Transverse colon (tissue), 4 donors: ENCODE data around the gene BAIAP3. TPM values are rescaled to one million over a fixed set of nuclear protein-coding genes. Genes with fewer than 3 reads are reported as not detected.

ENCODE experiments used
- DNase-seq: peaks from one replicate; pipeline ENCODE4 v3.0.0-alpha.2; 2019
- H3K27ac ChIP-seq, 4 donors: fragments of 200-600 bp; sonication (generic); 2 replicates each; pipeline ENCODE4 v1.5.1; 2016 to 2018; ENCODE audit warnings: inconsistent platforms in 4 of 4
- H3K27me3 ChIP-seq: fragments of 200-600 bp; sonication (generic); 2 replicates; pipeline ENCODE4 v1.5.1; 2017; ENCODE audit warnings: inconsistent platforms
- H3K36me3 ChIP-seq, 4 donors: fragments of 200-600 bp; sonication (generic); 2 replicates each; pipeline ENCODE4 v1.5.1; 2017 to 2019; ENCODE audit warnings: inconsistent platforms in 4 of 4
- H3K4me1 ChIP-seq, 4 donors: fragments of 200-600 bp; sonication (generic); 2 replicates each; pipeline ENCODE4 v1.5.1; 2017 to 2020; ENCODE audit warnings: inconsistent platforms in 4 of 4
- H3K4me3 ChIP-seq, 4 donors: fragments of 200-600 bp; sonication (generic); 1 replicate in 1 of 4; 2 replicates in 3 of 4; pipeline versions ENCODE4 v1.5.1 to v1.6.1; 2017 to 2019; ENCODE audit warnings: inconsistent platforms in 4 of 4
- H3K9me3 ChIP-seq, 2 donors: fragments of 200-600 bp; sonication (generic); 2 replicates each; pipeline ENCODE4 v1.5.1; 2017 to 2019; ENCODE audit warnings: inconsistent platforms in 2 of 2
- CTCF ChIP-seq, 5 experiments: fragments of 200-600 bp in 3 of 5; fragments of 450-650 bp in 2 of 5; sonication (generic) in 3 of 5; IDR thresholded peaks; 1 replicate in 2 of 5; 2 replicates in 3 of 5; pipeline ENCODE4 v1.5.1; 2016 to 2017; ENCODE audit warnings: antibody characterized with exemption in 5 of 5, inconsistent platforms in 3 of 5, mild to moderate bottlenecking in 2 of 5, moderate library complexity in 1 of 5
- EP300 ChIP-seq: sonication (generic); formaldehyde crosslinking; IDR thresholded peaks from one replicate; pipeline ENCODE4 v1.6.1; 2017; ENCODE audit warnings: antibody characterized with exemption, low read depth
- POLR2A ChIP-seq: fragments of 450-650 bp; IDR thresholded peaks from one replicate; pipeline ENCODE4 v1.6.1; 2016; ENCODE audit warnings: antibody characterized with exemption, mild to moderate bottlenecking, moderate library complexity
- POLR2AphosphoS5 ChIP-seq, 3 donors: sonication (generic); formaldehyde crosslinking; IDR thresholded peaks; one replicate each; pipeline ENCODE4 v1.6.1; 2016; ENCODE audit warnings: antibody characterized with exemption in 3 of 3
- WGBS, 2 donors: methylation state at CpG; one replicate each; pipeline ENCODE4 v1.1.5; 2018; ENCODE audit warnings: low coverage in 1 of 2; 5-methylcytosine and 5-hydroxymethylcytosine counted together
- in situ Hi-C, 4 donors: fragments of 200-750 bp; cut with MboI; loops; one replicate each; pipeline versions ENCODE4 v1.15.0 to v1.15.1; 2017; ENCODE audit warnings: low sequenced_read_pairs in 3 of 4, low pct_ligation_motif_present in 1 of 4, low pct_unique_long_range_greater_than_20kb in 1 of 4
- intact Hi-C: fragments of 100-400 bp; cut with DNase I; formaldehyde crosslinking; loops from one replicate; pipeline ENCODE4 v1.15.1; 2023; ENCODE audit warnings: low total_unique reads
- total RNA-seq, 4 donors: library from RNA; depleted of rRNA; stranded (reverse); fragments of >200 nt; gene quantifications; one replicate each; pipeline ENCODE4 v1.1.0, GENCODE V29; 2016

Gene BAIAP3
- total RNA-seq, 4 donors from 2014 or later = 7.3 to 190 (median 11.4) TPM

- no peaks in the 10 kb centered on the region for H3K36me3 ChIP-seq
- H3K4me3 ChIP-seq = peak overlapping the region in 3 of 4 donors; percentile 4 to 49 (median 9)
- peaks cover 8 to 34% (median 34%) of the 10 kb centered on the region in 4 donors for H3K4me1 ChIP-seq
- intact Hi-C loops (no loop called here), in situ Hi-C loops (no loop called here)
- WGBS, 2 donors = 0 to 5% methylated on average over 2 to 33 of the region's 34 CpGs
- peak overlapping the region; percentile 45 to 70 (median 59) for H3K27ac ChIP-seq
- TF ChIP-seq EP300 (no peak), POLR2A (peak; percentile 33), POLR2AphosphoS5 (IDR thresholded peaks at IDR 0.05) (peak in 2 of 3 donors; percentile 33 to 49)
- H3K27me3 ChIP-seq = peaks cover 60% of the 10 kb centered on the region
- DNase-seq = peak; percentile 88
- no peaks in the 10 kb centered on the region for H3K9me3 ChIP-seq
These were observed 1.5 kb upstream of the BAIAP3 start for GRCh38 chr16:1331712-1332617.

DNA sequence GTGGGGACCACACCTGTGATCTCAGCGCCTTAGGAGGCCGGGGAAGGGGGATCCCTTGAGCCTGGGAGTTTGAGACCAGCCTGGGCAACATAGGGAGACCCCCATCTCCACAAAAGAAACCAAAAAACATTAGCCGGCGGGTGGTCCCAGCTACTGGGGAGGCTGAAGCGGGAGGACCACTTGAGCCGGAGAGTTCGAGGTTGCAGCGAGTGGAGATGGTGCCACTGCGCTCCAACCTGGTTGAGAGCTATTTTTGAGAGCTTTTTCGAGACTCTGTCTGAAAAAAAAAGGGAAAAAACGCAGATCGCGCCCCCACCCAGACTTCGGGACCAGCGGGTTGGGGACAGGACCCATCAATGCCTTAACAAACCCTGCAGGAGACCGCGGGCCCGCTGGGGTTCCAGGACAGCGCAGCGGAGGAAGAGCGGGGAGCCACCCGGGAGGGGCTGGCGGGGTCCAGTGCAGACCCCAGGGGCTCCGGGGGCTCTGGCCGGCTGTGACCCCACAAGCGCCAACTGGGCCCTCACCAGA lies 762 bp upstream of the BAIAP3 start:
- intact Hi-C loops (no loop called here), in situ Hi-C loops (no loop called here)
- 13 to 30% methylated on average over 2 to 26 of the region's 26 CpGs for WGBS, 2 donors
- Histone ChIP-seq H3K27ac (peak overlapping the region; percentile 45 to 70 (median 59)), H3K4me3 (peak overlapping the region in 3 of 4 donors; percentile 13 to 49 (median 37)), H3K4me1 (peaks cover 8 to 34% (median 34%) of the 10 kb centered on the region in 4 donors), H3K27me3 (peaks cover 60% of the 10 kb centered on the region), H3K9me3 (no peaks in the 10 kb centered on the region), H3K36me3 (no peaks in the 10 kb centered on the region)
- DNase-seq = no peak
- no peak for TF ChIP-seq POLR2AphosphoS5 (IDR thresholded peaks at IDR 0.05)
- no peak for TF ChIP-seq EP300
- no peak for TF ChIP-seq POLR2A
- TF ChIP-seq CTCF (IDR thresholded peaks at IDR 0.05) = no peak

DNA sequence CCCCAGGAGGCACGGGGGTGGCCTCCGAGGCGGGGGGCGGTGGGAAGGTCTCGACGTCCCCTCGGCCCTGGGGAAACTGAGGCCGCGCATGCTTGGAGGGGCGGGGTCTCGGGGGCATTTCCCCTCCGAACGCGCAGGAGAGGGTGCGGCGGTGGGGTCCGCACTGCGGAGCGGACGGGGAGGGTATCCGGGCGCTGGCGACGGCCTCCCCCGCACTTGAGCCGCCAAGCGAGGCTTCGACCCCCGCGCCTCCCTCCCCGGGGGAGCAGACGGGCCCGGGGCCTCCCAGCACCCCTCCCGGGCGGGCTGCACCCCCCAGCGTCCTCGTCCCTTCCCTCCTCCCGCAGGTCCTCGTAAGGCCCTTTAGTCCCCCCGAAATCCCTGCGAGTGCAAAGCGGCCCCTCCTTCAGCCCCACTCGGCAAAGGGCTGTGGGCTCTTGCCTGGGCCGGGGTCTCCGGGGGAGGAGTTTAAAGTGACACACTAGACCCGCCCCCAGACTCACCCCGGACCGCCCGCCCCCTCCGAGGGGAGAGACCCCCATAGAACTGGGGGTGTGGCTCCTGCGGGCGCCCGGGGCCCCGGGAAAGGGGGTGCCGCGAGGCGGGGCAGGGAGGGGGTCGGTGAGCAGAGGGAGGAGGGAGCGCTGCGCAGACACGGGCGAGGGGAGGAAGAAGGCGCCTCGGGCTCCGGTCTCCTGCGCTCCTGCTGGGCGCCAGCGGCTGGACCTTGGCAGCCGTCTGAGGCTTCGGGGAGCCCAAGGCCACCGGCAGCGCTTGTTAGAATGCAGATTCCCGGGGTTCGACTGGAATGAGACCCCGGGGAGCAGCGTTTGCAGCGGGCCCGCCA lies 632 bp downstream of the BAIAP3 start:
- Histone ChIP-seq H3K4me1 (peaks cover 8 to 34% (median 34%) of the 10 kb centered on the region in 4 donors), H3K9me3 (no peaks in the 10 kb centered on the region), H3K27ac (no peak overlapping the region), H3K36me3 (no peaks in the 10 kb centered on the region), H3K27me3 (peaks cover 60% of the 10 kb centered on the region), H3K4me3 (peak overlapping the region in 3 of 4 donors; percentile 13 to 49 (median 37))
- no peak for DNase-seq
- TF ChIP-seq POLR2AphosphoS5 (IDR thresholded peaks at IDR 0.05) (no peak), CTCF (IDR thresholded peaks at IDR 0.05) (no peak), EP300 (no peak), POLR2A (no peak)
- WGBS, 2 donors = 3% methylated on average over 40 of the region's 78 CpGs; no CpG with 5 or more reads in 1 of the 2 donors
- in situ Hi-C loops (no loop called here), intact Hi-C loops (no loop called here)

DNA sequence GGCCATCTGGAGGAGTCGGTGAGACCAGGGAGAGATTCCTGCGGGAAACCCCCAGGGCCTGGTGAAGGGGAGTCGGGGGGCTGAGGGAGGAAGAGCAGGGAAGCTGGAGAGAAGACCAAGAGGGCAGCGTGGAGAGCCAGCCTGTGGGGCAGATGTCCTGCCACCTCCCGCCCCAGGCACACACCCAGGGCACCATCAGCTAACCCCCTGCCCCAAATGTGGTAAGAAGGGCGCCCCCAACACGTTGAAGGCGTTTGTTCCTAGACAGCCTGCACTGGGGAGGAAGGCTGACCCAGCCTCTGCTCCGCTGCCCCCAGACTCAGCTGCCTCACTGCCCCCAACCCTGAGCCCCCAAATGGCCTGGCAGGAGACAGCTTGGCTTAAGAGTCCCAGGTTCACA lies 1.3 kb downstream of the BAIAP3 start:
- H3K27me3 ChIP-seq = peaks cover 60% of the 10 kb centered on the region
- H3K36me3 ChIP-seq = no peaks in the 10 kb centered on the region
- peaks cover 8 to 34% (median 34%) of the 10 kb centered on the region in 4 donors for H3K4me1 ChIP-seq
- TF ChIP-seq POLR2AphosphoS5 (IDR thresholded peaks at IDR 0.05) = no peak
- no peak for TF ChIP-seq EP300
- TF ChIP-seq POLR2A = no peak
- TF ChIP-seq CTCF (IDR thresholded peaks at IDR 0.05) = no peak
- no peak overlapping the region for H3K27ac ChIP-seq
- in situ Hi-C loops = no loop called here
- DNase-seq = no peak
- H3K9me3 ChIP-seq = no peaks in the 10 kb centered on the region
- intact Hi-C loops = no loop called here
- peak overlapping the region in 1 of 4 donors; percentile 49 for H3K4me3 ChIP-seq
- WGBS, 2 donors = 33% methylated on average over 9 of the region's 9 CpGs; no CpG with 5 or more reads in 1 of the 2 donors
